Breast epithelium (tissue), 3 donors: ENCODE data around the gene ZNF236.

ENCODE experiments used
- CTCF ChIP-seq, 3 donors: fragments of 450-650 bp; IDR thresholded peaks; one replicate each; pipeline ENCODE4 v1.5.1; 2016 to 2017; ENCODE audit warnings: antibody characterized with exemption in 3 of 3, mild to moderate bottlenecking in 3 of 3, moderate library complexity in 3 of 3
- POLR2AphosphoS5 ChIP-seq, 3 donors: sonication (generic); formaldehyde crosslinking; IDR thresholded peaks; one replicate each; pipeline ENCODE4 v1.6.1; 2017; ENCODE audit warnings: antibody characterized with exemption in 3 of 3

- TF ChIP-seq CTCF (IDR thresholded peaks at IDR 0.05) (no peak), POLR2AphosphoS5 (IDR thresholded peaks at IDR 0.05) (no peak)
Measured at GRCh38 chr18:76920974-76921373, 98.6 kb downstream of the ZNF236 start.
